PC-9 (cell line): ENCODE results near the gene ZMAT5.

ENCODE experiments used
- EZH2 ChIP-seq: fragments of 200-600 bp; sonication (generic); IDR thresholded peaks from 2 replicates; pipeline ENCODE4 v1.8.0; 2017; ENCODE audit warnings: antibody characterized with exemption, low read depth
- TF ChIP-seq, protein P1 (sequence below): fragments of 200-600 bp; sonication (generic); conservative IDR thresholded peaks from 2 replicates; pipeline ENCODE4 v1.6.1; 2017; ENCODE audit warnings: mixed run types, antibody characterized with exemption, mild to moderate bottlenecking, moderate library complexity

DNA sequence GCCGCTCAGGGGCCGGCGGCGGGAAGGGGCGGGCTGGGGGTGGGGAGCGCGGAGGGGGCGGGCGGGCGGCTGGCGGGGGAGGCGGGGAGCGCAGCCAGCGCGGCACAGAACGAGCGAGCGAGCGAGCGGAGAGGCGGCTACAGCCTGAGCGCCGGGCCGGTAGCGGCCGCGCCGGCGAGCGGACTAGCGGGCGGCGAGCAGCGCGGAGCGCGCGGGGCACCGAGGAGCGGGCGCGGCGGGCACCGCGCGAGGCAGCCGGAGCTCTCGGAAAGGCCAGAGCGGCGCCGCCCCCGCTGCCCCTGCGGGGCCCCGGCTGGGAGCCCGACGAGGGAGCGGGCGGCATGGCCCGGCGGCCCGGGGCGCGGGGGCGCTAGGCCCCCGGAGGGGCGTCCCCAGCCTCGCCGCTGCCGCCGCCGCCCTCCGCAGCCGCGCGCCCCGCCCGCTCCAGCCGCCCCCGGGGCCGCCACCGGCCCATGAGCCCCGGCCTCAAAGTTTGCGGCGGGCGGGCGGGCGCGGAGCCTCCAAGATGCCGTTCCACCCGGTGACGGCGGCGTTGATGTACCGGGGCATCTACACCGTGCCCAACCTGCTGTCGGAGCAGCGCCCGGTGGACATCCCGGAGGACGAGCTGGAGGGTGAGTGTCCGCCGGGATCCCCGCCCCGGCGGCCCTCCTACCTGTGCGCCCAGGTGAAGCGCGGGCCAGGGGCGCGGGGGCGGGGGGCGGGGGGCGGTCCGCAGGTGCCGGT is 46.7 kb downstream of the ZMAT5 start, which contains the start of gene CABP7:
- TF ChIP-seq, protein P1, sequence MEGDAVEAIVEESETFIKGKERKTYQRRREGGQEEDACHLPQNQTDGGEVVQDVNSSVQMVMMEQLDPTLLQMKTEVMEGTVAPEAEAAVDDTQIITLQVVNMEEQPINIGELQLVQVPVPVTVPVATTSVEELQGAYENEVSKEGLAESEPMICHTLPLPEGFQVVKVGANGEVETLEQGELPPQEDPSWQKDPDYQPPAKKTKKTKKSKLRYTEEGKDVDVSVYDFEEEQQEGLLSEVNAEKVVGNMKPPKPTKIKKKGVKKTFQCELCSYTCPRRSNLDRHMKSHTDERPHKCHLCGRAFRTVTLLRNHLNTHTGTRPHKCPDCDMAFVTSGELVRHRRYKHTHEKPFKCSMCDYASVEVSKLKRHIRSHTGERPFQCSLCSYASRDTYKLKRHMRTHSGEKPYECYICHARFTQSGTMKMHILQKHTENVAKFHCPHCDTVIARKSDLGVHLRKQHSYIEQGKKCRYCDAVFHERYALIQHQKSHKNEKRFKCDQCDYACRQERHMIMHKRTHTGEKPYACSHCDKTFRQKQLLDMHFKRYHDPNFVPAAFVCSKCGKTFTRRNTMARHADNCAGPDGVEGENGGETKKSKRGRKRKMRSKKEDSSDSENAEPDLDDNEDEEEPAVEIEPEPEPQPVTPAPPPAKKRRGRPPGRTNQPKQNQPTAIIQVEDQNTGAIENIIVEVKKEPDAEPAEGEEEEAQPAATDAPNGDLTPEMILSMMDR, result no peak
- TF ChIP-seq EZH2, result no peak
